HepG2 (cell line): ENCODE data around the gene AGK. TPM values are rescaled to one million over a fixed set of nuclear protein-coding genes. Genes with fewer than 3 reads are reported as not detected.

Experiments used
- ATAC-seq: fragments of 200-7000 bp; cut with Tn5 transposase; 3 replicates; pipeline ENCODE4 v1.9.1; 2020; ENCODE audit warnings: mild to moderate bottlenecking, moderate library complexity
- BruUV-seq: library from RNA; stranded (reverse); fragments of 400-500 nt; replicated peaks from 2 replicates; lab custom pipeline; 2021; lab: Mats Ljungman, UMichigan
- CTCF ChIA-PET: fragments of 300-600 bp; formaldehyde crosslinking; extraction: SDS; loops from one replicate; lab custom pipeline; 2021; ENCODE audit warnings: low total read pairs, inconsistent platforms, low intra/inter-chr PET ratio; lab: Yijun Ruan, JAX
- POLR2A ChIA-PET: fragments of 350-600 bp; sonication (Branson Sonifier 250); formaldehyde crosslinking; loops from one replicate; lab custom pipeline; 2020; ENCODE audit warnings: antibody characterized with exemption, inconsistent platforms; lab: Yijun Ruan, JAX
- DNase-seq: peaks from one replicate; pipeline ENCODE4 v3.0.0-alpha.2; 2015; ENCODE audit warnings: low spot score
- FAIRE-seq: peaks from 3 replicates; lab custom pipeline; 2011; peaks lifted over from hg19 to GRCh38; lab: Jason Lieb, UNC
- H2AFZ ChIP-seq: one replicate; pipeline ENCODE4 v1.6.1; 2011; ENCODE audit warnings: low read length, inconsistent platforms
- H3K27ac ChIP-seq: fragments of 300-600 bp; 3 replicates; pipeline ENCODE4 v1.8.0; 2011; ENCODE audit warnings: mixed run types, mild to moderate bottlenecking, mixed read lengths, low read length, inconsistent platforms; ENCODE audit not compliant: insufficient read depth; ENCODE audit errors: extremely low read length
- H3K27me3 ChIP-seq, 2 experiments: fragments of 200-600 bp in 1 of 2; 2 replicates in 1 of 2; 3 replicates in 1 of 2; pipeline versions ENCODE4 v1.6.0 to v1.8.0; 2011; ENCODE audit warnings: low read length in 2 of 2, mild to moderate bottlenecking in 2 of 2, moderate library complexity in 2 of 2, inconsistent platforms in 1 of 2; ENCODE audit not compliant: insufficient read depth in 2 of 2, control insufficient read depth in 1 of 2
- H3K36me3 ChIP-seq, 2 experiments: fragments of 200-600 bp in 1 of 2; replicated peaks in 1 of 2; 2 replicates in 1 of 2; 3 replicates in 1 of 2; pipeline versions ENCODE4 v1.5.1 to v1.8.0; 2011; ENCODE audit warnings: low read length in 2 of 2, inconsistent platforms in 1 of 2; ENCODE audit not compliant: insufficient read depth in 2 of 2, control insufficient read depth in 1 of 2
- H3K4me1 ChIP-seq: 2 replicates; pipeline ENCODE4 v1.5.1; 2012; ENCODE audit warnings: low read length, inconsistent platforms; ENCODE audit not compliant: insufficient read depth
- H3K4me2 ChIP-seq: 2 replicates; pipeline ENCODE4 v1.6.0; 2011; ENCODE audit warnings: low read depth, low read length, inconsistent platforms
- H3K4me3 ChIP-seq, 3 experiments: fragments of 200-600 bp in 1 of 3; sonication (generic), shearing (Covaris generic) in 1 of 3; replicated peaks in 1 of 3; 2 replicates each; pipeline ENCODE4 v1.5.1; 2011 to 2016; ENCODE audit warnings: low read length in 3 of 3, inconsistent platforms in 2 of 3, low read depth in 2 of 3, mild to moderate bottlenecking in 2 of 3, control low read depth in 1 of 3, mixed read lengths in 1 of 3; ENCODE audit not compliant: insufficient read depth in 1 of 3
- H3K79me2 ChIP-seq: one replicate; pipeline ENCODE4 v1.6.1; 2011; ENCODE audit warnings: low read length, inconsistent platforms; ENCODE audit not compliant: insufficient read depth
- H3K9ac ChIP-seq: 2 replicates; pipeline ENCODE4 v1.6.0; 2011; ENCODE audit warnings: mild to moderate bottlenecking, low read depth, low read length, inconsistent platforms; ENCODE audit not compliant: insufficient read depth
- H3K9me3 ChIP-seq: 2 replicates; pipeline ENCODE4 v1.5.1; 2012; ENCODE audit warnings: mild to moderate bottlenecking, low read length
- H4K20me1 ChIP-seq: 2 replicates; pipeline ENCODE4 v1.6.0; 2011; ENCODE audit warnings: inconsistent platforms, mild to moderate bottlenecking, low read length, moderate library complexity; ENCODE audit not compliant: insufficient read depth
- KDM1A ChIP-seq: IDR thresholded peaks from 2 replicates; pipeline ENCODE4 v1.6.1; 2016; ENCODE audit warnings: missing compliant biosample characterization
- MTF2 ChIP-seq: sonication (generic); formaldehyde crosslinking; IDR thresholded peaks from 2 replicates; pipeline ENCODE4 v1.5.0; 2020; ENCODE audit warnings: missing genetic modification reagents, borderline replicate concordance
- PHF5A ChIP-seq: IDR thresholded peaks from one replicate; pipeline ENCODE4 v1.6.1; 2018; ENCODE audit warnings: low read depth, missing genetic modification reagents; ENCODE audit not compliant: unreplicated experiment
- RFXAP ChIP-seq: sonication (generic); formaldehyde crosslinking; IDR thresholded peaks from 2 replicates; pipeline ENCODE4 v1.4.0; 2020; ENCODE audit warnings: missing genetic modification reagents, borderline replicate concordance
- SAP130 ChIP-seq: IDR thresholded peaks from 2 replicates; pipeline ENCODE4 v1.6.1; 2016; ENCODE audit warnings: low read depth
- SSRP1 ChIP-seq: IDR thresholded peaks from 2 replicates; pipeline ENCODE4 v1.6.1; 2016; ENCODE audit warnings: control low read depth
- in situ Hi-C: cut with HindIII; loops from 2 replicates; pipeline ENCODE4 v1.10.0; 2017; ENCODE audit warnings: low pct_unique_long_range_greater_than_20kb; ENCODE audit not compliant: extremely low pct_ligation_motif_present
- intact Hi-C: fragments of 100-400 bp; cut with micrococcal nuclease; formaldehyde crosslinking; loops from one replicate; pipeline ENCODE4 v1.10.0; 2022; ENCODE audit not compliant: unreplicated experiment
- polyA plus RNA-seq, 8 experiments: library from polyadenylated mRNA; depleted of rRNA in 3 of 8; stranded (reverse) in 7 of 8; unstranded in 1 of 8; fragments of >200 nt; fragmentation: Illumina TruSeq in 4 of 8; extraction: Trizol in 4 of 8; gene quantifications; 2 replicates each; pipeline versions ENCODE4 v1.2.1 to v1.2.3, GENCODE V29; 2011 to 2016; ENCODE audit warnings: low read depth in 4 of 8, missing spikeins in 1 of 8, mixed read lengths in 1 of 8; ENCODE audit not compliant: insufficient read depth in 1 of 8
- total RNA-seq, 5 experiments: library from RNA; depleted of rRNA; stranded (reverse); fragments of >200 nt; fragmentation: Illumina TruSeq; extraction: Trizol; gene quantifications; 2 replicates each; pipeline ENCODE4 v1.2.3, GENCODE V29; 2016; ENCODE audit warnings: low read depth in 1 of 5
- TF ChIP-seq, protein P1 (sequence below): sonication (generic); formaldehyde crosslinking; IDR thresholded peaks from 2 replicates; pipeline ENCODE4 v1.4.0; 2020; ENCODE audit warnings: missing genetic modification reagents

AGK gene
- total and polyA plus RNA-seq, 2 of the 13 experiments (the other 11 are each of a cell fraction or from before 2014, with no cell fraction given) = 23.7 to 30.1 TPM

GRCh38 chr7:141525973-141526514 lies 25.2 kb upstream of the AGK start:
- POLR2A ChIA-PET = no interaction called here
- Histone ChIP-seq H3K9me3 (no peaks in the 10 kb centered on the region), H3K4me3 (no peak overlapping the region), H3K79me2 (no peaks in the 10 kb centered on the region), H3K36me3 (no peaks in the 10 kb centered on the region), H4K20me1 (no peaks in the 10 kb centered on the region), H3K9ac (no peak overlapping the region), H3K27me3 (peaks cover 0 to 28% of the 10 kb centered on the region in 2 experiments; a peak in 2 of 5 replicates), H3K4me1 (no peaks in the 10 kb centered on the region), H2AFZ (no peak overlapping the region), H3K4me2 (no peak overlapping the region), H3K27ac (no peak overlapping the region)
- CTCF ChIA-PET = no interaction called here
- DNase-seq = no peak
- in situ Hi-C loops (loop anchor here (25.0 kb wide), 1 partner anchor 464 kb away; the partner anchor contains the start of gene TMEM178B), intact Hi-C loops (no loop called here)
- TF ChIP-seq, protein P1, sequence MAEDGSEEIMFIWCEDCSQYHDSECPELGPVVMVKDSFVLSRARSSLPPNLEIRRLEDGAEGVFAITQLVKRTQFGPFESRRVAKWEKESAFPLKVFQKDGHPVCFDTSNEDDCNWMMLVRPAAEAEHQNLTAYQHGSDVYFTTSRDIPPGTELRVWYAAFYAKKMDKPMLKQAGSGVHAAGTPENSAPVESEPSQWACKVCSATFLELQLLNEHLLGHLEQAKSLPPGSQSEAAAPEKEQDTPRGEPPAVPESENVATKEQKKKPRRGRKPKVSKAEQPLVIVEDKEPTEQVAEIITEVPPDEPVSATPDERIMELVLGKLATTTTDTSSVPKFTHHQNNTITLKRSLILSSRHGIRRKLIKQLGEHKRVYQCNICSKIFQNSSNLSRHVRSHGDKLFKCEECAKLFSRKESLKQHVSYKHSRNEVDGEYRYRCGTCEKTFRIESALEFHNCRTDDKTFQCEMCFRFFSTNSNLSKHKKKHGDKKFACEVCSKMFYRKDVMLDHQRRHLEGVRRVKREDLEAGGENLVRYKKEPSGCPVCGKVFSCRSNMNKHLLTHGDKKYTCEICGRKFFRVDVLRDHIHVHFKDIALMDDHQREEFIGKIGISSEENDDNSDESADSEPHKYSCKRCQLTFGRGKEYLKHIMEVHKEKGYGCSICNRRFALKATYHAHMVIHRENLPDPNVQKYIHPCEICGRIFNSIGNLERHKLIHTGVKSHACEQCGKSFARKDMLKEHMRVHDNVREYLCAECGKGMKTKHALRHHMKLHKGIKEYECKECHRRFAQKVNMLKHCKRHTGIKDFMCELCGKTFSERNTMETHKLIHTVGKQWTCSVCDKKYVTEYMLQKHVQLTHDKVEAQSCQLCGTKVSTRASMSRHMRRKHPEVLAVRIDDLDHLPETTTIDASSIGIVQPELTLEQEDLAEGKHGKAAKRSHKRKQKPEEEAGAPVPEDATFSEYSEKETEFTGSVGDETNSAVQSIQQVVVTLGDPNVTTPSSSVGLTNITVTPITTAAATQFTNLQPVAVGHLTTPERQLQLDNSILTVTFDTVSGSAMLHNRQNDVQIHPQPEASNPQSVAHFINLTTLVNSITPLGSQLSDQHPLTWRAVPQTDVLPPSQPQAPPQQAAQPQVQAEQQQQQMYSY (CRISPR knock-in tag) = no peak
- TF ChIP-seq PHF5A (CRISPR knock-in tag) (no peak), MTF2 (CRISPR knock-in tag) (no peak), KDM1A (CRISPR knock-in tag) (no peak), RFXAP (CRISPR knock-in tag) (no peak), SAP130 (CRISPR knock-in tag) (no peak), SSRP1 (CRISPR knock-in tag) (no peak)
- no TSS peak for BruUV-seq
- no peak for ATAC-seq
- no peak for FAIRE-seq
